Nephron progenitor cell (in vitro differentiated cells): ENCODE results near the gene ZFR.
"Not testable (repeated sequence)": the region's sequence is repeated elsewhere in the genome, so short reads cannot be mapped to it uniquely, and the experiment has no call there.

Experiments used
- DNase-seq: peaks from one replicate; pipeline ENCODE4 v3.0.0; 2021
- H3K27ac Mint-ChIP-seq: 2 replicates; pipeline ENCODE4 v1.8.0; 2021; ENCODE audit warnings: mild to moderate bottlenecking, moderate library complexity, mixed read lengths
- H3K27me3 Mint-ChIP-seq: 2 replicates; pipeline ENCODE4 v1.8.0; 2021; ENCODE audit warnings: mild to moderate bottlenecking, low read depth, mixed read lengths; ENCODE audit not compliant: poor library complexity
- H3K36me3 Mint-ChIP-seq: 2 replicates; pipeline ENCODE4 v1.8.0; 2021; ENCODE audit warnings: low read depth, mixed read lengths
- H3K4me1 Mint-ChIP-seq: 2 replicates; pipeline ENCODE4 v1.8.0; 2021; ENCODE audit warnings: mixed read lengths
- H3K4me3 Mint-ChIP-seq: 2 replicates; pipeline ENCODE4 v1.8.0; 2021; ENCODE audit warnings: mild to moderate bottlenecking, moderate library complexity, mixed read lengths
- H3K9me3 Mint-ChIP-seq: 2 replicates; pipeline ENCODE4 v1.8.0; 2021; ENCODE audit warnings: mild to moderate bottlenecking, moderate library complexity, mixed read lengths
- TF ChIP-seq, protein P1 (sequence below): fragments of 200-600 bp; sonication (generic); IDR thresholded peaks from 2 replicates; pipeline ENCODE4 v1.5.0; 2021; ENCODE audit warnings: antibody characterized with exemption

ZFR gene

DNA sequence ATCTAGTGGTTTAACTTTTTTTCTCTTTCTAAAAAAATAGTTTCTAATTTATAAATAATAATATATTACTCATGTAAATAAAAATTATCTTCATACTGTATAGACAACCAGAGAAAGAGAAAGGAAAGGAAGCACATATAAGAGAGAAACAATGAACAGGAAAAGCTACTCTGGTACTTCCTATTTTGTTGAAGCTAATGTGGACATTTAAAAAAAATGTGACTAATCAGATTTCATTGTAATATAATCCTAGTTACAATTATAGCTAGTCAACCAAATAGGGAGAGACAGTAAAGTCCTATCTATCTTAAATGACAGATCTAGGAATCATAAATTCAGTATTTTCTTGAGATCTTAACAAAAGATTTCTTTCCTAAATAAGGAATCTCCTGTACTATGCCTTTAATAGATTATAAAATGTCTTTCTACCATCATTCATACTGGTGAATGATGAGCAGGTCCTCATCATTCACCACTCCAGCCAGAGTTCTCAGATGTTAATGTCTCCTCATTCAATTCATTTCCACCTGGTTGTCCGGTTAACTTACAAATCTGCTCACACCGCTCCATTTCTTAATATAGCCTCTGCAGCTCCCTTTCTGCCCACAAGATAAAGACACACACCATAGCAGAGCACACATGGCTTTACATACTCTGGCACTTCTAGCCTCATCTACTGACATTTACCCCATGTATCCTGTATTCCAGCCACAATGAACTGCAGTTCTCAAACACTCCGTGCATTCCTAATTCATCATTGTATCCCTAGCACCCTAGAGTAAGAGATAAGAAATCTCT lies 30.9 kb downstream of the ZFR start:
- Mint-ChIP-seq H3K36me3 (peaks cover 72% of the 10 kb centered on the region), H3K4me3 (no peak overlapping the region)

GRCh38 chr5:32410630-32411029 lies 33.9 kb downstream of the ZFR start:
- Mint-ChIP-seq H3K27ac (no peak overlapping the region), H3K4me3 (no peak overlapping the region), H3K27me3 (no peaks in the 10 kb centered on the region), H3K4me1 (no peaks in the 10 kb centered on the region), H3K9me3 (no peaks in the 10 kb centered on the region), H3K36me3 (peaks cover 56% of the 10 kb centered on the region)
- TF ChIP-seq, protein P1, sequence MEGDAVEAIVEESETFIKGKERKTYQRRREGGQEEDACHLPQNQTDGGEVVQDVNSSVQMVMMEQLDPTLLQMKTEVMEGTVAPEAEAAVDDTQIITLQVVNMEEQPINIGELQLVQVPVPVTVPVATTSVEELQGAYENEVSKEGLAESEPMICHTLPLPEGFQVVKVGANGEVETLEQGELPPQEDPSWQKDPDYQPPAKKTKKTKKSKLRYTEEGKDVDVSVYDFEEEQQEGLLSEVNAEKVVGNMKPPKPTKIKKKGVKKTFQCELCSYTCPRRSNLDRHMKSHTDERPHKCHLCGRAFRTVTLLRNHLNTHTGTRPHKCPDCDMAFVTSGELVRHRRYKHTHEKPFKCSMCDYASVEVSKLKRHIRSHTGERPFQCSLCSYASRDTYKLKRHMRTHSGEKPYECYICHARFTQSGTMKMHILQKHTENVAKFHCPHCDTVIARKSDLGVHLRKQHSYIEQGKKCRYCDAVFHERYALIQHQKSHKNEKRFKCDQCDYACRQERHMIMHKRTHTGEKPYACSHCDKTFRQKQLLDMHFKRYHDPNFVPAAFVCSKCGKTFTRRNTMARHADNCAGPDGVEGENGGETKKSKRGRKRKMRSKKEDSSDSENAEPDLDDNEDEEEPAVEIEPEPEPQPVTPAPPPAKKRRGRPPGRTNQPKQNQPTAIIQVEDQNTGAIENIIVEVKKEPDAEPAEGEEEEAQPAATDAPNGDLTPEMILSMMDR: no peak
- DNase-seq: no peak

More for the DNA sequence above, 30.9 kb downstream of the ZFR start:
- TF ChIP-seq, protein P1: no peak
- no peaks in the 10 kb centered on the region for H3K9me3 Mint-ChIP-seq
- H3K4me1 Mint-ChIP-seq: no peaks in the 10 kb centered on the region
- DNase-seq: no peak
- H3K27ac Mint-ChIP-seq: no peak overlapping the region
- H3K27me3 Mint-ChIP-seq: no peaks in the 10 kb centered on the region

GRCh38 chr5:32406650-32407049 lies 37.9 kb downstream of the ZFR start:
- Mint-ChIP-seq H3K4me1 (no peaks in the 10 kb centered on the region), H3K27me3 (no peaks in the 10 kb centered on the region), H3K27ac (no peak overlapping the region), H3K4me3 (no peak overlapping the region), H3K9me3 (no peaks in the 10 kb centered on the region), H3K36me3 (peaks cover 52% of the 10 kb centered on the region)
- DNase-seq: no peak
- TF ChIP-seq, protein P1: no peak

DNA sequence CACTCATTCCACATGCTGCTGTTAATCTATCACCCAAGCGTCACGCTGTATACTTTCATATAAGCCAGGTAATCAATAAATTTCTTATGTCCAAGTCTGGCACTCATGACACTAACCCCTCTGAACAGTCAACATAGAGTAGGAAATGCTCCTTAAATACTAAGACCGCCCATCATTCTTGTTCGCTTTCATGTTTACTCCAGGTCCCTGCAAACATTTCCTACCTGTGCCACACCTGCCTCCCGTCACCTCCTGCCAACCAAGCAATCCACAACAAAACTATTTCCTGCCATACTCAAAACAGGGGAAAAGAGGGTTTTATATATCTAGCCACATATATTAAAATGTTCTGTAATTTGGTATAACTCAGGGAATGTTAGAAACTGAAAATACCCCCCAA lies 39.0 kb downstream of the ZFR start:
- H3K4me1 Mint-ChIP-seq: no peaks in the 10 kb centered on the region
- TF ChIP-seq, protein P1: no peak
- peaks cover 55% of the 10 kb centered on the region for H3K36me3 Mint-ChIP-seq
- H3K4me3 Mint-ChIP-seq: no peak overlapping the region
- H3K9me3 Mint-ChIP-seq: no peaks in the 10 kb centered on the region
- no peak for DNase-seq
- H3K27me3 Mint-ChIP-seq: no peaks in the 10 kb centered on the region
- peak overlapping the region; percentile 15 for H3K27ac Mint-ChIP-seq

- DNase-seq: no peak
- Mint-ChIP-seq H3K36me3 (peaks cover 70% of the 10 kb centered on the region), H3K9me3 (no peaks in the 10 kb centered on the region), H3K27me3 (no peaks in the 10 kb centered on the region), H3K4me1 (no peaks in the 10 kb centered on the region), H3K27ac (no peak overlapping the region), H3K4me3 (no peak overlapping the region)
- TF ChIP-seq, protein P1: no peak
These were observed 40.8 kb downstream of the ZFR start for GRCh38 chr5:32403760-32404159.

- H3K4me1 Mint-ChIP-seq: no peaks in the 10 kb centered on the region
- H3K27ac Mint-ChIP-seq: no peak overlapping the region
- no peaks in the 10 kb centered on the region for H3K9me3 Mint-ChIP-seq
- no peak for DNase-seq
- peaks cover 75% of the 10 kb centered on the region for H3K36me3 Mint-ChIP-seq
- no peak overlapping the region for H3K4me3 Mint-ChIP-seq
- H3K27me3 Mint-ChIP-seq: no peaks in the 10 kb centered on the region
- TF ChIP-seq, protein P1: no peak
These were observed 44.1 kb downstream of the ZFR start for GRCh38 chr5:32400401-32400800.

DNA sequence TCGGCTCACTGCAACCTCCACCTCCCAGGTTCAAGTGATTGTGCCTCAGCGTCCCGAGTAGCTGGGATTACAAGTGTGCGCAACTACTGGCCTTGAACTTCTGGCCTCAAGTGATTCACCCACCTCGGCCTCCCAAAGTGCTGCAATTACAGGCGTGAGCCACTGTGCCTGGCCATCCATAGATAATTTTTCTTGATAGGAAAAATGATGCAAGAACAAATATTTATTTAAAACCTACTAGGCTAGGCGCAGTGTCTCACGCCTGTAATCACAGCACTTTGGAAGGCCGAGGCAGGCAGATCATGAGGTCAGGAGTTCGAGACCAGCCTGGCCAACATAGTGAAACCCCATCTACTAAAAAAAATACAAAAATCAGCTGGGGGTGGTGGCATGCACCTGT lies 45.8 kb downstream of the ZFR start:
- not testable (repeated sequence) for H3K4me1 Mint-ChIP-seq, H3K27ac Mint-ChIP-seq, H3K4me3 Mint-ChIP-seq, DNase-seq, H3K27me3 Mint-ChIP-seq, H3K9me3 Mint-ChIP-seq
- peaks cover 82% of the 10 kb centered on the region for H3K36me3 Mint-ChIP-seq
